Heart right ventricle (tissue), 16 donors: ENCODE measurements around the gene CMIP. TPM values are rescaled to one million over a fixed set of nuclear protein-coding genes. Genes with fewer than 3 reads are reported as not detected.

Experiments
- ATAC-seq, 8 donors: fragments of 200-7000 bp; cut with Tn5 transposase; one replicate each; pipeline ENCODE4 v1.9.1; 2020; ENCODE audit warnings: mild to moderate bottlenecking in 8 of 8, moderate library complexity in 8 of 8, moderate number of reproducible peaks in 1 of 8
- DNase-seq, 2 donors: peaks; one replicate each; pipeline ENCODE4 v3.0.0-alpha.2; 2020
- H3K27ac ChIP-seq, 10 donors: fragments of 200-600 bp; sonication (generic) in 2 of 10; one replicate each; pipeline versions ENCODE4 v1.5.0 to v1.8.0; 2020 to 2022; ENCODE audit warnings: mild to moderate bottlenecking in 3 of 10
- H3K27me3 ChIP-seq, 7 donors: fragments of 200-600 bp; one replicate each; pipeline ENCODE4 v1.8.0; 2021 to 2022; ENCODE audit warnings: mild to moderate bottlenecking in 2 of 7
- H3K36me3 ChIP-seq, 9 donors: fragments of 200-600 bp; sonication (generic) in 1 of 9; one replicate each; pipeline versions ENCODE4 v1.5.0 to v1.8.0; 2020 to 2022; ENCODE audit warnings: mild to moderate bottlenecking in 2 of 9
- H3K4me1 ChIP-seq, 9 donors: fragments of 200-600 bp; sonication (generic) in 1 of 9; one replicate each; pipeline versions ENCODE4 v1.5.0 to v1.8.0; 2020 to 2022; ENCODE audit warnings: mild to moderate bottlenecking in 4 of 9
- H3K4me3 ChIP-seq, 10 donors: fragments of 200-600 bp; sonication (generic) in 2 of 10; one replicate each; pipeline versions ENCODE4 v1.5.0 to v1.8.0; 2020 to 2022; ENCODE audit warnings: mild to moderate bottlenecking in 7 of 10, moderate library complexity in 2 of 10
- H3K9me3 ChIP-seq, 11 donors: fragments of 200-600 bp in 10 of 11; sonication (generic) in 2 of 11; one replicate each; pipeline versions ENCODE4 v1.5.0 to v1.8.0; 2013 to 2022; ENCODE audit warnings: mild to moderate bottlenecking in 2 of 11, control low read depth in 1 of 11, moderate library complexity in 1 of 11
- CTCF ChIP-seq, 9 donors: fragments of 200-600 bp; sonication (generic) in 2 of 9; IDR thresholded peaks; one replicate each; pipeline versions ENCODE4 v1.5.0 to v1.8.0; 2021 to 2022; ENCODE audit warnings: antibody characterized with exemption in 9 of 9, mild to moderate bottlenecking in 5 of 9, moderate library complexity in 1 of 9
- WGBS, 2 donors: extraction: QIAGEN DNeasy Blood & Tissue Kit; methylation state at CpG; one replicate each; pipeline ENCODE4 v1.1.7; 2013; ENCODE audit warnings: inconsistent platforms in 1 of 2; 5-methylcytosine and 5-hydroxymethylcytosine counted together
- intact Hi-C, 10 donors: fragments of 100-400 bp; cut with DNase I; formaldehyde crosslinking; loops; one replicate each; pipeline versions ENCODE4 v1.11.1 to v1.14.2; 2022
- polyA plus RNA-seq, 2 donors: library from polyadenylated mRNA; stranded (reverse); fragments of 200-250 nt; gene quantifications; one replicate each; pipeline ENCODE4 v1.2.3, GENCODE V29; 2013
- total RNA-seq, 10 donors: library from RNA; stranded (reverse); fragmentation: NEBNext Ultra II Directional in 3 of 10; extraction: Animal tissue kit (Norgen Biotek cat#: 25700) in 3 of 10; gene quantifications; one replicate each; pipeline versions ENCODE4 v1.2.1 to v1.2.4, GENCODE V29; 2021 to 2023
- donor health status: Arrhythmogenic right ventricular cardiomyopathy.
- donor health status: ischemic (EF 13 %, LVEDD 7.1; RV severe dilation, severe dysfunction).
- donor health status: healthy with polysubstance abuse.
- donor health status: DM: no; HTN: yes; CAD: no.
- donor health status: DM: no; HTN: no; CAD: no.
- donor health status: ischemic (EF 25% LVEDD 6.9; RV normal size, moderate dysfunction).
- donor health status: ischemic (EF 25% LVEDD 5.7; RV mildly dilated, moderate dysfunction).
- donor health status: healthy.
- donor health status: DM: yes; HTN: yes; CAD: no.
- donor health status: Ischemic cardiomyopathy.
- donor health status: ischemic (EF 35%, LVEDD 5.7; RV mildly dilated, moderate dysfunction).
- donor health status: nonischemic (EF 11% LVEDD 7.7; RV severe dilation, severe dysfunction).
- donor health status: DM: yes; HTN: yes; CAD: no.
- donor health status: PGD.
- donor health status: ischemic (EF 29% LVEDD 5.4; RV normal size, mild dysfunction).
- donor health status: nonischemic (EF 23%, LVEDD 6.1; RV moderate dilation, normal function).

CMIP gene
- total and polyA plus RNA-seq, 12 donors = 5.4 to 32.8 (median 13.0) TPM

- intact Hi-C loops = loop anchor here in 5 of 10 donors (10.0 kb wide), 3 partner anchors 527 to 727 kb away; partner anchors contain the start of genes ATMIN (in 2 of the 5), CENPN (in 2 of the 5) and CMC2 (in 2 of the 5)
- 89 to 91% methylated on average over 8 of the region's 8 CpGs for WGBS, 2 donors
- Histone ChIP-seq H3K27ac (peak overlapping the region in 2 of 10 donors; percentile 80 to 85), H3K4me3 (no peak overlapping the region), H3K27me3 (peaks cover 0 to 3% (median 0%) of the 10 kb centered on the region in 7 donors), H3K36me3 (no peaks in the 10 kb centered on the region), H3K4me1 (peaks cover 4 to 16% (median 12%) of the 10 kb centered on the region in 9 donors), H3K9me3 (no peaks in the 10 kb centered on the region)
- DNase-seq (no peak), ATAC-seq (no peak)
- TF ChIP-seq CTCF (IDR thresholded peaks at IDR 0.05) = no peak
These were observed 287.0 kb downstream of the CMIP start for GRCh38 chr16:81731649-81732048.

- no peaks in the 10 kb centered on the region for H3K9me3 ChIP-seq
- no peak for ATAC-seq
- H3K4me1 ChIP-seq = peaks cover 4 to 19% (median 13%) of the 10 kb centered on the region in 9 donors
- no peak for TF ChIP-seq CTCF (IDR thresholded peaks at IDR 0.05)
- peaks cover 0 to 3% (median 0%) of the 10 kb centered on the region in 7 donors for H3K27me3 ChIP-seq
- no peak overlapping the region for H3K4me3 ChIP-seq
- intact Hi-C loops = loop anchor here in 5 of 10 donors (10.0 kb wide), 3 partner anchors 528 to 728 kb away; partner anchors contain the start of genes ATMIN (in 2 of the 5), CENPN (in 2 of the 5) and CMC2 (in 2 of the 5)
- H3K27ac ChIP-seq = no peak overlapping the region
- no peak for DNase-seq
- WGBS, 2 donors = 80 to 100% methylated on average over 1 of the region's 1 CpG
- H3K36me3 ChIP-seq = no peaks in the 10 kb centered on the region
These were observed 288.1 kb downstream of the CMIP start for GRCh38 chr16:81732699-81733098.

GRCh38 chr16:81733295-81733694, 288.7 kb downstream of the CMIP start:
- Histone ChIP-seq H3K4me1 (peaks cover 4 to 25% (median 17%) of the 10 kb centered on the region in 9 donors), H3K27me3 (peaks cover 0 to 3% (median 0%) of the 10 kb centered on the region in 7 donors), H3K9me3 (no peaks in the 10 kb centered on the region), H3K36me3 (no peaks in the 10 kb centered on the region), H3K27ac (no peak overlapping the region), H3K4me3 (no peak overlapping the region)
- ATAC-seq = no peak
- TF ChIP-seq CTCF (IDR thresholded peaks at IDR 0.05) = no peak
- intact Hi-C loops = loop anchor here in 5 of 10 donors (10.0 kb wide), 3 partner anchors 528 to 728 kb away; partner anchors contain the start of genes ATMIN (in 2 of the 5), CENPN (in 2 of the 5) and CMC2 (in 2 of the 5)
- no peak for DNase-seq
- whole genome bisulfite sequencing, 2 donors = 84 to 88% methylated on average over 1 of the region's 1 CpG

- Histone ChIP-seq H3K27ac (no peak overlapping the region), H3K36me3 (no peaks in the 10 kb centered on the region), H3K27me3 (peaks cover 0 to 9% (median 0%) of the 10 kb centered on the region in 7 donors), H3K9me3 (no peaks in the 10 kb centered on the region), H3K4me1 (peaks cover 4 to 31% (median 20%) of the 10 kb centered on the region in 9 donors), H3K4me3 (no peak overlapping the region)
- ATAC-seq = no peak
- no peak for DNase-seq
- TF ChIP-seq CTCF (IDR thresholded peaks at IDR 0.05) = no peak
- intact Hi-C loops = loop anchor here in 7 of 10 donors (5.0 to 10.0 kb wide), 9 partner anchors 137 to 730 kb away; partner anchors contain the start of genes ATMIN (in 3 of the 7), CENPN (in 2 of the 7) and CMC2 (in 2 of the 7)
- WGBS, 2 donors = 90 to 95% methylated on average over 6 of the region's 6 CpGs
These were observed 290.2 kb downstream of the CMIP start for GRCh38 chr16:81734632-81735434.
